DMS153 treated with DMSO at 0.1 percent for 48 hours (cell line): ENCODE measurements around the gene RPL19.

Source experiments
- DNase-seq: peaks from one replicate; lab custom pipeline; 2025; ENCODE audit not compliant: unreplicated experiment; lab: John Stamatoyannopoulos, UW

The RPL19 gene

GRCh38 chr17:39222866-39223834 lies 23.1 kb downstream of the RPL19 start:
- DNase-seq: no peak

GRCh38 chr17:39223907-39224777 lies 24.1 kb downstream of the RPL19 start:
- DNase-seq: no peak

- no peak for DNase-seq
Observed at GRCh38 chr17:39224778-39225307, 24.8 kb downstream of the RPL19 start.

DNA sequence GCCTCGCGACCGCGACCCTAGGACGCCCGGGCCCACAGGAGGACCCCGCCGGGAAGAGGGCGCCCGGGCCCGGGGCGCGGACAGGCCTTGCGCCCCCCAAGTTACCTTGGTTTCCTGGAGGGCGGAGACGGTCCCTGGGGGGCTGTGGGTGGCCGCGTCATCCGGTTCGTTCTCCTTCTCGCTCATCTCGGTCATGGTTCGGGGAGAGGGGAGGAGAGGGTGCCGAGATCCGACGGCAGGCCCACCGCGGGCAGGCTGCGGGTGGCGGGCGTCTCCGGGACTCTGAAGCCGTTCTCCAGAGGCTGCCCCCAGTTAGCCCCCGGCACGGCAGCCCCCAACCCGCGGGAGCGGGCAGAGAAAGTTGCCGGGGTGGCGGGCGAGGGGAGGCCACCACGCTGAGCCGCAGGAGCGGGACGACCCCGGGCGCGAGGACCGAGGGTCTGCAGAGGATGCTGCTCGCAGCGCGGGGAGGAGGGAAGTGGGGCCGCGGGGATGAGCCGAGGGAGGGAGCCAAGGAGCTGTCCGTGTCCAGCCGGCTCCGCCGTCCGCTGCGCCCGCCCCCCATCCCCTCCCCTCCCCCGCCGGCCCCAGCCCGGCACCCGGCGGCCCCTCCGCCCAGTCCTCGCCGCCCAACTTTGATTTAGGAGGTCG lies 25.4 kb downstream of the RPL19 start, which contains the start of gene STAC2:
STAC2 (minus strand) TSS at position 638 of the 651 bp plus-strand sequence; CDS start at position 195, 443 bp downstream.
- DNase-seq: no peak

- DNase-seq: no peak
Observed at GRCh38 chr17:39225959-39226683, 26.0 kb downstream of the RPL19 start.

GRCh38 chr17:39227364-39227919 lies 27.4 kb downstream of the RPL19 start:
- no peak for DNase-seq

GRCh38 chr17:39229274-39229913 lies 29.3 kb downstream of the RPL19 start:
- DNase-seq: no peak

- no peak for DNase-seq
Observed at GRCh38 chr17:39230361-39230760, 30.3 kb downstream of the RPL19 start.

GRCh38 chr17:39231091-39231561 lies 31.0 kb downstream of the RPL19 start:
- no peak for DNase-seq

GRCh38 chr17:39231591-39232551 lies 31.8 kb downstream of the RPL19 start:
- DNase-seq: no peak

DNA sequence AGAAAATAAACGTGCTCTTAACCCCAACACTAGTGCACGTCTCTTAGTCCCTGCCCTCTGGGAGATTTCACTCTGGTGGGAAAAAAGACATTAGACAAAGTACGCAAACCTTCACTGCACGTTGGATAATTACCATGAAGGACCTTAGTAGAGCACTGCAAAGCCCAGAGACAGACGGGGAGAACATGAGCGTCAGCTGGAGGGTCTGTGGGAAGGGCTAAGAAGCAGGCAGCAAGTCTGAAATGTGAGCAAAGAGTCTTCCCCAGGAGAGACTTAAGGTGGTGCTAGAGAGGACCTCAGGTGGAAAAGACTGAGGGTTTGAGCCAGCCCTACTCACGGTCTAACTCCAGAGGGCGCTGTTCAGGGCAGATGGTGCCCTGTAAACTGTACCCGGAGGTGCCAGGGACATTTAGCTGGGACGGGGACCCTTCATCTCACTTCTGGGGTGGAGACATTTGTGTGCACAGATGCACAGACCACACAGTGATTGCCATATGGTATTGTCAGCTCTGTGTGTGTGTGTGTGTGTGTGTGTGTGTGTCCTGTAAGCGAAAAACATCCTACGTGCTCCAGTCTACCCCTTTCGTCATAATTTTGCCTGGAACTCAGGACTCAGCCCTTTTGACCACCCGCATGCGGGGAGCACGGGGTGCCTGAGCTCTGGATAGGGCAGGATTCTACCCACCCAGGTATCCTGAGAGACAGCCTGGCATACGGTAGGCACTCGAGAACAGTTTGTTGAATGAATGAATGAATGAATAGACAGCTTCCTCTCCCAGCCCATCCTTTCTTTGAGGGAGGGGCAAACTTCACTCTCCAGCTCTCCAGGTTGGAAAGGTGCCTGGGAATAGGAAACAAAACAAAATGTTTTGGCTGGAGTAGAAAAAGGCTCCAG lies 35.7 kb downstream of the RPL19 start:
- DNase-seq: peak; percentile 57

DNA sequence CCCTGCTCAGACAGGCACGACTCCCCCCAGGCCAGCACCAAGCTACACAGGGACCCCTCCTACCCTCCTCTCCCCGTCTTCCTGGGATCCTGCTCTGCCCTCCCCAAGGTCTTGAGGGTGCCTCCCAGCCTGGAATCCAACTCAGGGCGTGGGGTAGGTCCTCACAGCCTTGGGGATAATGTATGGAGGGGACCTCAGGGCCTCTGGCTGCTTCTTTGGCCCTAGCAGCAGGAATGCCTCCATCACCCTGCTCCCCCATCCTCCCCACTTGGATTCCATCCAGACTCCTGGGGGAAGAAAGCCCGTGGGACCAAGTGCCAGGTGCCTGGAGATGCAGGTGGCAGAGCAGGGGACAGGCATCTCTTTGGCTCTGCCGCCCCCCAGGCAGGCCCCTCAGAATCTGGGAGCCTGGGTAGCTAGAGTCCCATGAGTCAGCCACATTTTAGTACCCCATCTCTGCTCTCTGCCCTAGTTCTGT lies 36.4 kb downstream of the RPL19 start:
- DNase-seq: peak; percentile 32

- peak; percentile 58 for DNase-seq
Observed at GRCh38 chr17:39236981-39237441, 36.9 kb downstream of the RPL19 start.

DNA sequence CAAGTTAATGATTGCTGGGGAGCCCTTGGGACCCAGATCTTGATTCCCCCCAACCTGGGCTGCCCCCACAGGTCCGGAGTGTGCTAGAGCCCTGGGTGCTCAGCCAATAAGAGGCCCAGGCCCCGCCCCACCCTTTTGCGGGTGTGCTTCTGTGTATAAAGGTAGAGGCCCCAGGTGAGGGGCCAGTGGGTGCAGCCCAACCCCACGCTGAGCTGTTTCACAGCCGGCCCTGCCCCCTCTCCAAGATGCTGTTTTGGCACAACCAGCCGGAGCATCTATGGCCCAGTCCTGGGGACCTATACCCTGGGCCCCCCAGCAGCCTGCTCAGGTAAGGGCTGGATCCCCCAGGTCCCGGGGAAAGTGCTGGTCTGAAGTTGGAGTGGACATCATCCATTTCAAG lies 37.5 kb downstream of the RPL19 start:
- DNase-seq: no peak

GRCh38 chr17:39238311-39238972 lies 38.4 kb downstream of the RPL19 start:
- DNase-seq: peak; percentile 77

GRCh38 chr17:39239640-39240314 lies 39.7 kb downstream of the RPL19 start:
- peak; percentile 14 for DNase-seq
